GM12878 (cell line): ENCODE results near the gene GGCT. TPM values are rescaled to one million over a fixed set of nuclear protein-coding genes. Genes with fewer than 3 reads are reported as not detected.

Experiments
- ATAC-seq: fragments of 200-7000 bp; cut with Tn5 transposase; 3 replicates; pipeline ENCODE4 v1.9.1; 2020; ENCODE audit warnings: mild to moderate bottlenecking, moderate library complexity
- BruUV-seq: library from RNA; stranded (reverse); fragments of 400-500 nt; replicated peaks from 2 replicates; lab custom pipeline; 2021; lab: Mats Ljungman, UMichigan
- CTCF ChIA-PET: fragments of 300-600 bp; sonication (Branson Sonifier 250); formaldehyde crosslinking; extraction: SDS; loops from one replicate; lab custom pipeline; 2021; ENCODE audit warnings: inconsistent platforms; lab: Yijun Ruan, JAX
- POLR2A ChIA-PET: fragments of 350-600 bp; formaldehyde crosslinking; extraction: SDS; loops from one replicate; lab custom pipeline; 2021; ENCODE audit warnings: inconsistent platforms; lab: Charles Lee
- RAD21 ChIA-PET: fragments of 300-600 bp; sonication (Branson Sonifier 250); formaldehyde crosslinking; loops from one replicate; lab custom pipeline; 2023; ENCODE audit warnings: antibody characterized with exemption; ENCODE audit not compliant: unreplicated experiment; lab: Charles Lee
- SMC1A ChIA-PET: fragments of 300-600 bp; sonication (Branson Sonifier 250); formaldehyde crosslinking; loops from one replicate; lab custom pipeline; 2023; ENCODE audit not compliant: unreplicated experiment, uncharacterized antibody; lab: Charles Lee
- DNase-seq: peaks from one replicate; pipeline ENCODE4 v3.0.0-alpha.2; 2011; ENCODE audit warnings: low read depth, low spot score
- FAIRE-seq: peaks from 3 replicates; lab custom pipeline; 2011; peaks lifted over from hg19 to GRCh38; lab: Jason Lieb, UNC
- H2AFZ ChIP-seq: 2 replicates; pipeline ENCODE4 v1.6.0; 2011; ENCODE audit warnings: low read depth, low read length, control low read depth; ENCODE audit not compliant: control insufficient read depth
- H3K27ac ChIP-seq: 2 replicates; pipeline ENCODE4 v1.5.1; 2011; ENCODE audit warnings: control low read depth; ENCODE audit not compliant: control insufficient read depth, insufficient read depth
- H3K27me3 ChIP-seq, 2 experiments: replicated peaks in 1 of 2; 2 replicates each; pipeline versions ENCODE4 v1.6.0 to v1.6.1; 2011; ENCODE audit warnings: low read length in 1 of 2; ENCODE audit not compliant: control insufficient read depth in 2 of 2, insufficient read depth in 2 of 2
- H3K36me3 ChIP-seq, 2 experiments: 2 replicates each; pipeline ENCODE4 v1.5.1; 2011; ENCODE audit warnings: low read length in 1 of 2; ENCODE audit not compliant: control insufficient read depth in 2 of 2, insufficient read depth in 2 of 2
- H3K4me1 ChIP-seq: 2 replicates; pipeline ENCODE4 v1.6.1; 2011; ENCODE audit warnings: mild to moderate bottlenecking, low read length, moderate library complexity, mixed read lengths; ENCODE audit not compliant: control insufficient read depth, insufficient read depth
- H3K4me2 ChIP-seq: 2 replicates; pipeline ENCODE4 v1.6.0; 2011; ENCODE audit warnings: control low read depth; ENCODE audit not compliant: control insufficient read depth, insufficient read depth
- H3K4me3 ChIP-seq: fragments of 200-600 bp; sonication (generic); 2 replicates; pipeline ENCODE4 v1.5.1; 2016
- H3K79me2 ChIP-seq: 2 replicates; pipeline ENCODE4 v1.6.0; 2011; ENCODE audit warnings: low read length; ENCODE audit not compliant: control insufficient read depth, insufficient read depth
- H3K9ac ChIP-seq: 2 replicates; pipeline ENCODE4 v1.8.0; 2011; ENCODE audit warnings: low read length, control low read depth, mixed read lengths; ENCODE audit not compliant: control insufficient read depth, insufficient read depth
- H3K9me3 ChIP-seq: replicated peaks from 3 replicates; pipeline ENCODE4 v1.5.1; 2011; ENCODE audit warnings: mild to moderate bottlenecking, low read length; ENCODE audit not compliant: control insufficient read depth, insufficient read depth
- H4K20me1 ChIP-seq: 2 replicates; pipeline ENCODE4 v1.6.0; 2011; ENCODE audit not compliant: control insufficient read depth, insufficient read depth
- BCL11A ChIP-seq: IDR thresholded peaks from 2 replicates; pipeline ENCODE4 v1.6.1; 2011; ENCODE audit warnings: low read depth, low read length
- BRCA1 ChIP-seq: IDR thresholded peaks from 2 replicates; pipeline ENCODE4 v1.6.1; 2011; ENCODE audit warnings: low read depth, low read length, improper control_type of control experiment
- CHD1 ChIP-seq: IDR thresholded peaks from 2 replicates; pipeline ENCODE4 v1.6.1; 2012; ENCODE audit warnings: low read depth, low read length, improper control_type of control experiment
- DPF2 ChIP-seq: fragments of 450-650 bp; IDR thresholded peaks from 2 replicates; pipeline ENCODE4 v1.6.1; 2017; ENCODE audit warnings: mild to moderate bottlenecking
- ELK1 ChIP-seq: IDR thresholded peaks from 2 replicates; pipeline ENCODE4 v1.6.1; 2012; ENCODE audit warnings: low read depth, low read length, improper control_type of control experiment
- IKZF2 ChIP-seq, 2 experiments: fragments of 450-650 bp; IDR thresholded peaks; 2 replicates each; pipeline ENCODE4 v1.6.1; 2017; ENCODE audit warnings: mild to moderate bottlenecking in 2 of 2, moderate library complexity in 2 of 2
- POLR2AphosphoS2 ChIP-seq: IDR thresholded peaks from 2 replicates; pipeline ENCODE4 v1.6.1; 2011; ENCODE audit warnings: low read depth, mild to moderate bottlenecking, low read length, improper control_type of control experiment, moderate library complexity
- SIX5 ChIP-seq: IDR thresholded peaks from 2 replicates; pipeline ENCODE4 v1.6.1; 2011; ENCODE audit warnings: mild to moderate bottlenecking, low read depth, low read length, moderate library complexity; ENCODE audit not compliant: severe bottlenecking
- ZNF24 ChIP-seq: fragments of 450-650 bp; IDR thresholded peaks from 2 replicates; pipeline ENCODE4 v1.6.1; 2017; ENCODE audit warnings: antibody characterized with exemption, mild to moderate bottlenecking
- WGBS: methylation state at CpG from one replicate; pipeline ENCODE4 v1.1.6; 2016; ENCODE audit warnings: low lambda C conversion rate; ENCODE audit not compliant: insufficient replicate concordance, insufficient coverage; ENCODE audit errors: missing lambda C conversion rate; 5-methylcytosine and 5-hydroxymethylcytosine counted together
- in situ Hi-C: fragments of 300-500 bp; cut with MboI; formaldehyde crosslinking; loops from 9 replicates; pipeline ENCODE4 v1.14.3; 2018; ENCODE audit warnings: mixed read lengths
- intact Hi-C: fragments of 100-400 bp; cut with micrococcal nuclease; formaldehyde crosslinking; loops from one replicate; pipeline ENCODE4 v1.14.2; 2022; ENCODE audit not compliant: unreplicated experiment
- polyA plus RNA-seq, 11 experiments: library from polyadenylated mRNA; depleted of rRNA in 4 of 11; unstranded in 6 of 11; stranded (reverse) in 5 of 11; fragments of >200 nt; fragmentation: Nextera tagmentation in 4 of 11; fragmentation: Illumina TruSeq in 1 of 11; extraction: Ambion mirVana in 4 of 11; extraction: Trizol in 1 of 11; gene quantifications; 1 replicate in 1 of 11; 2 replicates in 10 of 11; pipeline versions ENCODE4 v1.2.1 to v1.2.3, GENCODE V29; 2011 to 2016; ENCODE audit warnings: inconsistent platforms in 2 of 11, missing spikeins in 2 of 11, low read depth in 1 of 11
- total RNA-seq, 4 experiments: library from RNA; depleted of rRNA in 3 of 4; stranded (reverse); fragments of >200 nt in 3 of 4; fragmentation: Illumina TruSeq in 1 of 4; extraction: Trizol in 1 of 4; gene quantifications; 2 replicates each; pipeline versions ENCODE4 v1.2.1 to v1.2.3, GENCODE V29; 2013 to 2021
- TF ChIP-seq, protein P1 (sequence below): IDR thresholded peaks from 2 replicates; pipeline ENCODE4 v1.6.1; 2012; ENCODE audit warnings: low read depth, low read length, improper control_type of control experiment
- TF ChIP-seq, protein P2 (sequence below): fragments of 450-650 bp; IDR thresholded peaks from 2 replicates; pipeline ENCODE4 v1.6.1; 2017; ENCODE audit warnings: mild to moderate bottlenecking, moderate library complexity
- TF ChIP-seq, protein P3 (sequence below): fragments of 150-350 bp; IDR thresholded peaks from 2 replicates; pipeline ENCODE4 v1.6.1; 2016; ENCODE audit warnings: low read depth, low read length

GGCT gene
- total and polyA plus RNA-seq, 10 of the 15 experiments (the other 5 are each of a cell fraction or from before 2014, with no cell fraction given), result 57.0 to 215 (median 92.3) TPM

- peak; percentile 40 for TF ChIP-seq DPF2
- TF ChIP-seq, protein P1, sequence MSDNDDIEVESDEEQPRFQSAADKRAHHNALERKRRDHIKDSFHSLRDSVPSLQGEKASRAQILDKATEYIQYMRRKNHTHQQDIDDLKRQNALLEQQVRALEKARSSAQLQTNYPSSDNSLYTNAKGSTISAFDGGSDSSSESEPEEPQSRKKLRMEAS, result peak; percentile 34
- no peak for TF ChIP-seq CHD1
Observed at GRCh38 chr7:30504301-30505173, at the start of gene GGCT (continued).

DNA sequence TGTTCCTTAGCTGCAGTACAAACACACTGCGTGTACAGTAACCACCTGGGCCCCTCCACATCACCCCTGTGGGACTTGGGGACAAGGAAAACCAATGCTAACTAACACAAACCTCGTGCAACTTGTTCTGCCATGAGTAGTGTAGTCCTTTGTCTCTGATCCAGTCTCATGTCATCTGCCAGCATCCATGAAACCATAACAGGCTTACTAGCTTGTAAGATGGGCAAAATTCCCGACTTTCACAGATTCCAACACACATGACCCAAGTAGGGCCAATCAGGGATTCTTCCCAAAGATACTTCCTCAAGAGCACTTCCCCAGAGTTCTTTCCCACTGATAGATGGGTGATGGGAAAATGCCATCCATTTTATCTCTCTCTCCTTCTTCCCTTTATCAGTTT, 48.9 kb upstream of the GGCT start:
- Histone ChIP-seq H3K27ac (no peak overlapping the region), H3K4me2 (no peak overlapping the region), H3K27me3 (no peaks in the 10 kb centered on the region), H3K4me1 (peaks cover 4% of the 10 kb centered on the region), H3K9ac (no peak overlapping the region), H3K9me3 (no peaks in the 10 kb centered on the region), H4K20me1 (no peaks in the 10 kb centered on the region), H3K79me2 (no peaks in the 10 kb centered on the region), H2AFZ (no peak overlapping the region), H3K36me3 (peaks cover 0 to 4% of the 10 kb centered on the region in 2 experiments; a peak in 3 of 4 replicates), H3K4me3 (no peak overlapping the region)
- intact Hi-C loops (no loop called here), in situ Hi-C loops (no loop called here)
- RAD21 ChIA-PET, result no interaction called here
- DNase-seq, result no peak
- SMC1A ChIA-PET, result no interaction called here
- no peak for TF ChIP-seq ZNF24
- TF ChIP-seq BRCA1, result no peak
- TF ChIP-seq ELK1, result no peak
- TF ChIP-seq, protein P2, sequence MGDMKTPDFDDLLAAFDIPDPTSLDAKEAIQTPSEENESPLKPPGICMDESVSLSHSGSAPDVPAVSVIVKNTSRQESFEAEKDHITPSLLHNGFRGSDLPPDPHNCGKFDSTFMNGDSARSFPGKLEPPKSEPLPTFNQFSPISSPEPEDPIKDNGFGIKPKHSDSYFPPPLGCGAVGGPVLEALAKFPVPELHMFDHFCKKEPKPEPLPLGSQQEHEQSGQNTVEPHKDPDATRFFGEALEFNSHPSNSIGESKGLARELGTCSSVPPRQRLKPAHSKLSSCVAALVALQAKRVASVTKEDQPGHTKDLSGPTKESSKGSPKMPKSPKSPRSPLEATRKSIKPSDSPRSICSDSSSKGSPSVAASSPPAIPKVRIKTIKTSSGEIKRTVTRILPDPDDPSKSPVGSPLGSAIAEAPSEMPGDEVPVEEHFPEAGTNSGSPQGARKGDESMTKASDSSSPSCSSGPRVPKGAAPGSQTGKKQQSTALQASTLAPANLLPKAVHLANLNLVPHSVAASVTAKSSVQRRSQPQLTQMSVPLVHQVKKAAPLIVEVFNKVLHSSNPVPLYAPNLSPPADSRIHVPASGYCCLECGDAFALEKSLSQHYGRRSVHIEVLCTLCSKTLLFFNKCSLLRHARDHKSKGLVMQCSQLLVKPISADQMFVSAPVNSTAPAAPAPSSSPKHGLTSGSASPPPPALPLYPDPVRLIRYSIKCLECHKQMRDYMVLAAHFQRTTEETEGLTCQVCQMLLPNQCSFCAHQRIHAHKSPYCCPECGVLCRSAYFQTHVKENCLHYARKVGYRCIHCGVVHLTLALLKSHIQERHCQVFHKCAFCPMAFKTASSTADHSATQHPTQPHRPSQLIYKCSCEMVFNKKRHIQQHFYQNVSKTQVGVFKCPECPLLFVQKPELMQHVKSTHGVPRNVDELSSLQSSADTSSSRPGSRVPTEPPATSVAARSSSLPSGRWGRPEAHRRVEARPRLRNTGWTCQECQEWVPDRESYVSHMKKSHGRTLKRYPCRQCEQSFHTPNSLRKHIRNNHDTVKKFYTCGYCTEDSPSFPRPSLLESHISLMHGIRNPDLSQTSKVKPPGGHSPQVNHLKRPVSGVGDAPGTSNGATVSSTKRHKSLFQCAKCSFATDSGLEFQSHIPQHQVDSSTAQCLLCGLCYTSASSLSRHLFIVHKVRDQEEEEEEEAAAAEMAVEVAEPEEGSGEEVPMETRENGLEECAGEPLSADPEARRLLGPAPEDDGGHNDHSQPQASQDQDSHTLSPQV, result no peak
- TF ChIP-seq SIX5, result no peak
- TF ChIP-seq, protein P3, sequence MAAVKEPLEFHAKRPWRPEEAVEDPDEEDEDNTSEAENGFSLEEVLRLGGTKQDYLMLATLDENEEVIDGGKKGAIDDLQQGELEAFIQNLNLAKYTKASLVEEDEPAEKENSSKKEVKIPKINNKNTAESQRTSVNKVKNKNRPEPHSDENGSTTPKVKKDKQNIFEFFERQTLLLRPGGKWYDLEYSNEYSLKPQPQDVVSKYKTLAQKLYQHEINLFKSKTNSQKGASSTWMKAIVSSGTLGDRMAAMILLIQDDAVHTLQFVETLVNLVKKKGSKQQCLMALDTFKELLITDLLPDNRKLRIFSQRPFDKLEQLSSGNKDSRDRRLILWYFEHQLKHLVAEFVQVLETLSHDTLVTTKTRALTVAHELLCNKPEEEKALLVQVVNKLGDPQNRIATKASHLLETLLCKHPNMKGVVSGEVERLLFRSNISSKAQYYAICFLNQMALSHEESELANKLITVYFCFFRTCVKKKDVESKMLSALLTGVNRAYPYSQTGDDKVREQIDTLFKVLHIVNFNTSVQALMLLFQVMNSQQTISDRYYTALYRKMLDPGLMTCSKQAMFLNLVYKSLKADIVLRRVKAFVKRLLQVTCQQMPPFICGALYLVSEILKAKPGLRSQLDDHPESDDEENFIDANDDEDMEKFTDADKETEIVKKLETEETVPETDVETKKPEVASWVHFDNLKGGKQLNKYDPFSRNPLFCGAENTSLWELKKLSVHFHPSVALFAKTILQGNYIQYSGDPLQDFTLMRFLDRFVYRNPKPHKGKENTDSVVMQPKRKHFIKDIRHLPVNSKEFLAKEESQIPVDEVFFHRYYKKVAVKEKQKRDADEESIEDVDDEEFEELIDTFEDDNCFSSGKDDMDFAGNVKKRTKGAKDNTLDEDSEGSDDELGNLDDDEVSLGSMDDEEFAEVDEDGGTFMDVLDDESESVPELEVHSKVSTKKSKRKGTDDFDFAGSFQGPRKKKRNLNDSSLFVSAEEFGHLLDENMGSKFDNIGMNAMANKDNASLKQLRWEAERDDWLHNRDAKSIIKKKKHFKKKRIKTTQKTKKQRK, result no peak
- TF ChIP-seq IKZF2 (IDR thresholded peaks at IDR 0.05), result no peak
- no peak for TF ChIP-seq POLR2AphosphoS2
- no peak for TF ChIP-seq BCL11A
- no TSS peak for BruUV-seq
- CTCF ChIA-PET, result interaction anchor here (0.6 to 6.1 kb wide), 4 partner anchors 12 to 303 kb away, joined by 3 to 38 read pairs (median 4); no protein-coding TSS in a partner anchor
- FAIRE-seq, result no peak
- WGBS, result 45% methylated on average over 3 of the region's 3 CpGs
- POLR2A ChIA-PET, result no interaction called here
- no peak for ATAC-seq
